GM12878 (cell line): Measurements from ENCODE around the gene FOXA1. TPM values are rescaled to one million over a fixed set of nuclear protein-coding genes. Genes with fewer than 3 reads are reported as not detected.

Experiments used
- ATAC-seq: fragments of 200-7000 bp; cut with Tn5 transposase; 3 replicates; pipeline ENCODE4 v1.9.1; 2020; ENCODE audit warnings: mild to moderate bottlenecking, moderate library complexity
- BruUV-seq: library from RNA; stranded (reverse); fragments of 400-500 nt; replicated peaks from 2 replicates; lab custom pipeline; 2021; lab: Mats Ljungman, UMichigan
- CTCF ChIA-PET: fragments of 300-600 bp; sonication (Branson Sonifier 250); formaldehyde crosslinking; extraction: SDS; loops from one replicate; lab custom pipeline; 2021; ENCODE audit warnings: inconsistent platforms; lab: Yijun Ruan, JAX
- POLR2A ChIA-PET: fragments of 350-600 bp; formaldehyde crosslinking; extraction: SDS; loops from one replicate; lab custom pipeline; 2021; ENCODE audit warnings: inconsistent platforms; lab: Charles Lee
- RAD21 ChIA-PET: fragments of 300-600 bp; sonication (Branson Sonifier 250); formaldehyde crosslinking; loops from one replicate; lab custom pipeline; 2023; ENCODE audit warnings: antibody characterized with exemption; ENCODE audit not compliant: unreplicated experiment; lab: Charles Lee
- SMC1A ChIA-PET: fragments of 300-600 bp; sonication (Branson Sonifier 250); formaldehyde crosslinking; loops from one replicate; lab custom pipeline; 2023; ENCODE audit not compliant: unreplicated experiment, uncharacterized antibody; lab: Charles Lee
- DNase-seq: peaks from one replicate; pipeline ENCODE4 v3.0.0-alpha.2; 2011; ENCODE audit warnings: low read depth, low spot score
- FAIRE-seq: peaks from 3 replicates; lab custom pipeline; 2011; peaks lifted over from hg19 to GRCh38; lab: Jason Lieb, UNC
- H2AFZ ChIP-seq: 2 replicates; pipeline ENCODE4 v1.6.0; 2011; ENCODE audit warnings: low read depth, low read length, control low read depth; ENCODE audit not compliant: control insufficient read depth
- H3K27ac ChIP-seq: 2 replicates; pipeline ENCODE4 v1.5.1; 2011; ENCODE audit warnings: control low read depth; ENCODE audit not compliant: control insufficient read depth, insufficient read depth
- H3K27me3 ChIP-seq, 2 experiments: replicated peaks in 1 of 2; 2 replicates each; pipeline versions ENCODE4 v1.6.0 to v1.6.1; 2011; ENCODE audit warnings: low read length in 1 of 2; ENCODE audit not compliant: control insufficient read depth in 2 of 2, insufficient read depth in 2 of 2
- H3K36me3 ChIP-seq, 2 experiments: 2 replicates each; pipeline ENCODE4 v1.5.1; 2011; ENCODE audit warnings: low read length in 1 of 2; ENCODE audit not compliant: control insufficient read depth in 2 of 2, insufficient read depth in 2 of 2
- H3K4me1 ChIP-seq: 2 replicates; pipeline ENCODE4 v1.6.1; 2011; ENCODE audit warnings: mild to moderate bottlenecking, low read length, moderate library complexity, mixed read lengths; ENCODE audit not compliant: control insufficient read depth, insufficient read depth
- H3K4me2 ChIP-seq: 2 replicates; pipeline ENCODE4 v1.6.0; 2011; ENCODE audit warnings: control low read depth; ENCODE audit not compliant: control insufficient read depth, insufficient read depth
- H3K4me3 ChIP-seq: fragments of 200-600 bp; sonication (generic); 2 replicates; pipeline ENCODE4 v1.5.1; 2016
- H3K79me2 ChIP-seq: 2 replicates; pipeline ENCODE4 v1.6.0; 2011; ENCODE audit warnings: low read length; ENCODE audit not compliant: control insufficient read depth, insufficient read depth
- H3K9ac ChIP-seq: 2 replicates; pipeline ENCODE4 v1.8.0; 2011; ENCODE audit warnings: low read length, control low read depth, mixed read lengths; ENCODE audit not compliant: control insufficient read depth, insufficient read depth
- H3K9me3 ChIP-seq: replicated peaks from 3 replicates; pipeline ENCODE4 v1.5.1; 2011; ENCODE audit warnings: mild to moderate bottlenecking, low read length; ENCODE audit not compliant: control insufficient read depth, insufficient read depth
- H4K20me1 ChIP-seq: 2 replicates; pipeline ENCODE4 v1.6.0; 2011; ENCODE audit not compliant: control insufficient read depth, insufficient read depth
- BMI1 ChIP-seq: fragments of 450-650 bp; IDR thresholded peaks from 2 replicates; pipeline ENCODE4 v1.6.1; 2016; ENCODE audit warnings: mild to moderate bottlenecking, moderate library complexity, borderline replicate concordance
- FOS ChIP-seq: IDR thresholded peaks from 3 replicates; pipeline ENCODE4 v1.6.1; 2011; ENCODE audit warnings: borderline replicate concordance; ENCODE audit not compliant: insufficient read length; ENCODE audit errors: extremely low read depth
- LARP7 ChIP-seq: fragments of 450-650 bp; IDR thresholded peaks from 2 replicates; pipeline ENCODE4 v1.6.1; 2017; ENCODE audit warnings: mild to moderate bottlenecking
- MTA2 ChIP-seq: fragments of 450-650 bp; IDR thresholded peaks from 2 replicates; pipeline ENCODE4 v1.6.1; 2016; ENCODE audit warnings: low read depth, mild to moderate bottlenecking, moderate library complexity
- NFYA ChIP-seq: IDR thresholded peaks from 2 replicates; pipeline ENCODE4 v1.6.1; 2011; ENCODE audit warnings: low read depth, mild to moderate bottlenecking, low read length, improper control_type of control experiment, borderline replicate concordance
- PAX8 ChIP-seq: fragments of 450-650 bp; IDR thresholded peaks from 2 replicates; pipeline ENCODE4 v1.6.1; 2017; ENCODE audit warnings: mild to moderate bottlenecking, moderate library complexity
- RUNX3 ChIP-seq: IDR thresholded peaks from 2 replicates; pipeline ENCODE4 v1.6.1; 2012; ENCODE audit warnings: low read length, inconsistent platforms
- SMAD1 ChIP-seq: fragments of 450-650 bp; IDR thresholded peaks from 2 replicates; pipeline ENCODE4 v1.6.1; 2018; ENCODE audit warnings: mild to moderate bottlenecking, low read depth; ENCODE audit not compliant: partially characterized antibody
- TCF3 ChIP-seq: IDR thresholded peaks from 2 replicates; pipeline ENCODE4 v1.6.1; 2012; ENCODE audit warnings: low read depth, mild to moderate bottlenecking, low read length, borderline replicate concordance; ENCODE audit not compliant: insufficient read depth
- YBX1 ChIP-seq: fragments of 450-650 bp; IDR thresholded peaks from 2 replicates; pipeline ENCODE4 v1.6.1; 2016; ENCODE audit warnings: antibody characterized with exemption
- WGBS: methylation state at CpG from one replicate; pipeline ENCODE4 v1.1.6; 2016; ENCODE audit warnings: low lambda C conversion rate; ENCODE audit not compliant: insufficient replicate concordance, insufficient coverage; ENCODE audit errors: missing lambda C conversion rate; 5-methylcytosine and 5-hydroxymethylcytosine counted together
- in situ Hi-C: fragments of 300-500 bp; cut with MboI; formaldehyde crosslinking; loops from 9 replicates; pipeline ENCODE4 v1.14.3; 2018; ENCODE audit warnings: mixed read lengths
- intact Hi-C: fragments of 100-400 bp; cut with micrococcal nuclease; formaldehyde crosslinking; loops from one replicate; pipeline ENCODE4 v1.14.2; 2022; ENCODE audit not compliant: unreplicated experiment
- polyA plus RNA-seq, 11 experiments: library from polyadenylated mRNA; depleted of rRNA in 4 of 11; unstranded in 6 of 11; stranded (reverse) in 5 of 11; fragments of >200 nt; fragmentation: Nextera tagmentation in 4 of 11; fragmentation: Illumina TruSeq in 1 of 11; extraction: Ambion mirVana in 4 of 11; extraction: Trizol in 1 of 11; gene quantifications; 1 replicate in 1 of 11; 2 replicates in 10 of 11; pipeline versions ENCODE4 v1.2.1 to v1.2.3, GENCODE V29; 2011 to 2016; ENCODE audit warnings: inconsistent platforms in 2 of 11, missing spikeins in 2 of 11, low read depth in 1 of 11
- total RNA-seq, 4 experiments: library from RNA; depleted of rRNA in 3 of 4; stranded (reverse); fragments of >200 nt in 3 of 4; fragmentation: Illumina TruSeq in 1 of 4; extraction: Trizol in 1 of 4; gene quantifications; 2 replicates each; pipeline versions ENCODE4 v1.2.1 to v1.2.3, GENCODE V29; 2013 to 2021
- TF ChIP-seq, protein P1 (sequence below): fragments of 150-350 bp; IDR thresholded peaks from 2 replicates; pipeline ENCODE4 v1.6.1; 2014; ENCODE audit warnings: mild to moderate bottlenecking, low read depth, low read length
- TF ChIP-seq, protein P2 (sequence below): IDR thresholded peaks from 2 replicates; pipeline ENCODE4 v1.6.1; 2012; ENCODE audit warnings: low read depth, low read length, improper control_type of control experiment

Gene FOXA1
- total and polyA plus RNA-seq, 10 of the 15 experiments (the other 5 are each of a cell fraction or from before 2014, with no cell fraction given) = 0.03 to 0.18 (median 0.06) TPM; not detected in 7

- ChIA-PET SMC1A (no interaction called here), CTCF (no interaction called here), POLR2A (no interaction called here), RAD21 (no interaction called here)
- no peak for TF ChIP-seq LARP7
- no peak for TF ChIP-seq SMAD1
- TF ChIP-seq, protein P1, sequence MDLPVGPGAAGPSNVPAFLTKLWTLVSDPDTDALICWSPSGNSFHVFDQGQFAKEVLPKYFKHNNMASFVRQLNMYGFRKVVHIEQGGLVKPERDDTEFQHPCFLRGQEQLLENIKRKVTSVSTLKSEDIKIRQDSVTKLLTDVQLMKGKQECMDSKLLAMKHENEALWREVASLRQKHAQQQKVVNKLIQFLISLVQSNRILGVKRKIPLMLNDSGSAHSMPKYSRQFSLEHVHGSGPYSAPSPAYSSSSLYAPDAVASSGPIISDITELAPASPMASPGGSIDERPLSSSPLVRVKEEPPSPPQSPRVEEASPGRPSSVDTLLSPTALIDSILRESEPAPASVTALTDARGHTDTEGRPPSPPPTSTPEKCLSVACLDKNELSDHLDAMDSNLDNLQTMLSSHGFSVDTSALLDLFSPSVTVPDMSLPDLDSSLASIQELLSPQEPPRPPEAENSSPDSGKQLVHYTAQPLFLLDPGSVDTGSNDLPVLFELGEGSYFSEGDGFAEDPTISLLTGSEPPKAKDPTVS = no peak
- no peak for TF ChIP-seq RUNX3
- no peak for TF ChIP-seq MTA2
- no peak for TF ChIP-seq TCF3
- no peak for TF ChIP-seq NFYA
- TF ChIP-seq YBX1 = no peak
- TF ChIP-seq, protein P2, sequence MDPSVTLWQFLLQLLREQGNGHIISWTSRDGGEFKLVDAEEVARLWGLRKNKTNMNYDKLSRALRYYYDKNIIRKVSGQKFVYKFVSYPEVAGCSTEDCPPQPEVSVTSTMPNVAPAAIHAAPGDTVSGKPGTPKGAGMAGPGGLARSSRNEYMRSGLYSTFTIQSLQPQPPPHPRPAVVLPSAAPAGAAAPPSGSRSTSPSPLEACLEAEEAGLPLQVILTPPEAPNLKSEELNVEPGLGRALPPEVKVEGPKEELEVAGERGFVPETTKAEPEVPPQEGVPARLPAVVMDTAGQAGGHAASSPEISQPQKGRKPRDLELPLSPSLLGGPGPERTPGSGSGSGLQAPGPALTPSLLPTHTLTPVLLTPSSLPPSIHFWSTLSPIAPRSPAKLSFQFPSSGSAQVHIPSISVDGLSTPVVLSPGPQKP = no peak
- no peak for TF ChIP-seq BMI1
- no peak for TF ChIP-seq PAX8
- TF ChIP-seq FOS = no peak
- no peak overlapping the region for H2AFZ ChIP-seq
- H3K4me1 ChIP-seq = no peaks in the 10 kb centered on the region
- DNase-seq (no peak), ATAC-seq (no peak), FAIRE-seq (no peak)
- H3K4me2 ChIP-seq = no peak overlapping the region
- intact Hi-C loops (no loop called here), in situ Hi-C loops (no loop called here)
- WGBS = 48% methylated on average over 33 of the region's 36 CpGs
- no peaks in the 10 kb centered on the region; the same call in 2 of the 3 replicates for H3K9me3 ChIP-seq
- no peaks in the 10 kb centered on the region for H3K36me3 ChIP-seq
- H3K27ac ChIP-seq = no peak overlapping the region
- H3K27me3 ChIP-seq = no peaks in the 10 kb centered on the region; a peak in 2 of 4 replicates
- H3K79me2 ChIP-seq = no peaks in the 10 kb centered on the region
- H3K4me3 ChIP-seq = no peak overlapping the region
- no peaks in the 10 kb centered on the region for H4K20me1 ChIP-seq
- BruUV-seq = no TSS peak
- H3K9ac ChIP-seq = no peak overlapping the region
Measured at GRCh38 chr14:37598747-37599506, 3.9 kb upstream of the FOXA1 start.
